Measurements from ENCODE around the gene TMEM37. TPM values are rescaled to one million over a fixed set of nuclear protein-coding genes. Genes with fewer than 3 reads are reported as not detected.

Gene TMEM37
- total RNA-seq, 1 experiment from 2014 or later: 2.3 TPM

DNA sequence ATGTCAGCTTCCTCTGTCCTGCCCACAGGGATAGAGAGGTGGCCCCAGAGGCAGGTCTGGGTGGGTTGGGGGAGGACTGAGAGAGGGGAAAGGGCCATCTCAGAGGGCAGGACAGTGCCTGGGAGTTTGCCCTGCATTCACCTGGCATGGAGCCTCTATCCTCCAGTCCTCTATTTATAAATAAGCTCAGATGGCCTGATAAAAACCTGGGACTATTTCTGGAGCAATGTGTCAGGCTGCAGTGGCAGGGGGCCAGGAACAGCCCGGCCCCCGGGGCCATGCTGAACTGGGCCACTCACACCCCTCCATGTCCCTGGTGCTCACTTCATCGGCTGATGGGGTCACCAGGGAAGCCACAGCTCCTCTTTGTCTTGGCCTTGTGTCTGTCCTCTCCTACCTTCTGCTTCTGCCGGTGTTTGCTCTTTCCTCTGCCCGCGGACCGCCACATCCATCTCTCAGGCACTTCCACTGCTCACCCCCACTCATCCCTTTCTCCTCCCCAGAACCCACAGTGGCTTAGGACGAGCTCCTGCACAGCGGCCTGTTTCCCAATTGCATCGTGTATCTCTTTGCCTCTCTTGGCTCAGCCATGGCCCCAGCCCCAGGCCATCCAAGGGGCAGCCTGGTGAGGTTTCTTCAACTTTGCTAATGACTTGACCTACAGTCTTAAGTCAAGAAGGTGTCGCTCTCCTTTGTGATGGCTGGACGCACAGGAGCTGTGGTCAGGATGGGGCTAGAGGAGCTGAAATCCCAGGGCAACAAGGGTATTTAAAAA lies 53.9 kb downstream of the TMEM37 start:
- Histone ChIP-seq H3K9me3 (ENCODE audit: control insufficient read depth in 1 of 2, insufficient read depth in 1 of 2, low read depth in 1 of 2, low read length in 2 of 2) (no peaks in the 10 kb centered on the region), H3K27me3 (ENCODE audit: insufficient read depth, low read length) (no peaks in the 10 kb centered on the region), H3K9ac (ENCODE audit: low read length) (no peak overlapping the region), H4K20me1 (ENCODE audit: insufficient read depth) (no peaks in the 10 kb centered on the region), H3K9me2 (ENCODE audit: insufficient read depth) (no peaks in the 10 kb centered on the region), H3K27ac (ENCODE audit: low read depth, low read length) (no peak overlapping the region), H3K4me2 (ENCODE audit: low read length) (no peak overlapping the region), H2AFZ (ENCODE audit: low read depth, low read length, poor library complexity, severe bottlenecking) (no peak overlapping the region), H3K4me1 (ENCODE audit: control insufficient read depth in 1 of 2, insufficient read depth in 2 of 2, low read length in 2 of 2) (no peaks in the 10 kb centered on the region), H3K79me2 (ENCODE audit: insufficient read depth, low read length) (no peaks in the 10 kb centered on the region), H3K36me3 (ENCODE audit: control insufficient read depth in 1 of 2, insufficient read depth in 2 of 2, low read length in 2 of 2) (no peaks in the 10 kb centered on the region), H3K4me3 (replicated peaks in 1 of 2; ENCODE audit: low read depth in 1 of 2, low read length in 2 of 2) (no peak overlapping the region)
- CTCF ChIA-PET: interaction anchor here (2.3 kb wide), 1 partner anchor 9 kb away, joined by 6 read pairs; no protein-coding TSS in a partner anchor
- RAD21 ChIA-PET (ENCODE audit: low non-redundant PET in 1 of 2, low total read pairs in 2 of 2, uncharacterized antibody in 2 of 2, unreplicated experiment in 2 of 2): no interaction called here
- intact Hi-C loops (cut with micrococcal nuclease): no loop called here
- ATAC-seq: no peak
- no peak for TF ChIP-seq SIN3A (IDR thresholded peaks at IDR 0.05; ENCODE audit: low read depth)
- TF ChIP-seq, protein P1, sequence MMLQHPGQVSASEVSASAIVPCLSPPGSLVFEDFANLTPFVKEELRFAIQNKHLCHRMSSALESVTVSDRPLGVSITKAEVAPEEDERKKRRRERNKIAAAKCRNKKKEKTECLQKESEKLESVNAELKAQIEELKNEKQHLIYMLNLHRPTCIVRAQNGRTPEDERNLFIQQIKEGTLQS (IDR thresholded peaks at IDR 0.05): no peak
- TF ChIP-seq EZH2phosphoT487 (IDR thresholded peaks at IDR 0.05; ENCODE audit: borderline replicate concordance): no peak
- no peak for TF ChIP-seq RAD21 (IDR thresholded peaks at IDR 0.05; ENCODE audit: low read depth)
- TF ChIP-seq SP1 (IDR thresholded peaks at IDR 0.05; ENCODE audit: low read depth): no peak
- TF ChIP-seq POLR2AphosphoS5 (IDR thresholded peaks at IDR 0.05; ENCODE audit: low read depth, low read length): no peak
- TF ChIP-seq, protein P2, sequence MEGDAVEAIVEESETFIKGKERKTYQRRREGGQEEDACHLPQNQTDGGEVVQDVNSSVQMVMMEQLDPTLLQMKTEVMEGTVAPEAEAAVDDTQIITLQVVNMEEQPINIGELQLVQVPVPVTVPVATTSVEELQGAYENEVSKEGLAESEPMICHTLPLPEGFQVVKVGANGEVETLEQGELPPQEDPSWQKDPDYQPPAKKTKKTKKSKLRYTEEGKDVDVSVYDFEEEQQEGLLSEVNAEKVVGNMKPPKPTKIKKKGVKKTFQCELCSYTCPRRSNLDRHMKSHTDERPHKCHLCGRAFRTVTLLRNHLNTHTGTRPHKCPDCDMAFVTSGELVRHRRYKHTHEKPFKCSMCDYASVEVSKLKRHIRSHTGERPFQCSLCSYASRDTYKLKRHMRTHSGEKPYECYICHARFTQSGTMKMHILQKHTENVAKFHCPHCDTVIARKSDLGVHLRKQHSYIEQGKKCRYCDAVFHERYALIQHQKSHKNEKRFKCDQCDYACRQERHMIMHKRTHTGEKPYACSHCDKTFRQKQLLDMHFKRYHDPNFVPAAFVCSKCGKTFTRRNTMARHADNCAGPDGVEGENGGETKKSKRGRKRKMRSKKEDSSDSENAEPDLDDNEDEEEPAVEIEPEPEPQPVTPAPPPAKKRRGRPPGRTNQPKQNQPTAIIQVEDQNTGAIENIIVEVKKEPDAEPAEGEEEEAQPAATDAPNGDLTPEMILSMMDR (IDR thresholded peaks at IDR 0.05 in 2 of 3, conservative IDR thresholded peaks at IDR 0.05 in 1 of 3; ENCODE audit: borderline replicate concordance in 1 of 3, insufficient read depth in 1 of 3, low read depth in 2 of 3, low read length in 2 of 3): no peak
- no peak for TF ChIP-seq ZFX (IDR thresholded peaks at IDR 0.05)
- TF ChIP-seq CEBPB (IDR thresholded peaks at IDR 0.05; ENCODE audit: low read depth): no peak
- TF ChIP-seq POLR2A (IDR thresholded peaks at IDR 0.05; ENCODE audit: borderline replicate concordance, extremely low read depth, insufficient read depth, insufficient read length): no peak
- TF ChIP-seq ELF1 (IDR thresholded peaks at IDR 0.05; ENCODE audit: borderline replicate concordance, low read depth): no peak
- BruUV-seq (replicated peaks): no TSS peak
- POLR2A ChIA-PET: no interaction called here
- no peak for DNase-seq (ENCODE audit: low read depth, low spot score)

Measured in HCT116 (cell line).